ENCODE data around the gene ANKRD23. TPM values are rescaled to one million over a fixed set of nuclear protein-coding genes. Genes with fewer than 3 reads are reported as not detected.
A peak's percentile ranks its signal among the peaks of the same experiment; 100 is the strongest.

The ANKRD23 gene
- total RNA-seq, 3 donors from 2014 or later (not counting 1 experiment from before 2014, with no cell fraction given) = 8.3 to 11.2 (median 10.1) TPM

DNA sequence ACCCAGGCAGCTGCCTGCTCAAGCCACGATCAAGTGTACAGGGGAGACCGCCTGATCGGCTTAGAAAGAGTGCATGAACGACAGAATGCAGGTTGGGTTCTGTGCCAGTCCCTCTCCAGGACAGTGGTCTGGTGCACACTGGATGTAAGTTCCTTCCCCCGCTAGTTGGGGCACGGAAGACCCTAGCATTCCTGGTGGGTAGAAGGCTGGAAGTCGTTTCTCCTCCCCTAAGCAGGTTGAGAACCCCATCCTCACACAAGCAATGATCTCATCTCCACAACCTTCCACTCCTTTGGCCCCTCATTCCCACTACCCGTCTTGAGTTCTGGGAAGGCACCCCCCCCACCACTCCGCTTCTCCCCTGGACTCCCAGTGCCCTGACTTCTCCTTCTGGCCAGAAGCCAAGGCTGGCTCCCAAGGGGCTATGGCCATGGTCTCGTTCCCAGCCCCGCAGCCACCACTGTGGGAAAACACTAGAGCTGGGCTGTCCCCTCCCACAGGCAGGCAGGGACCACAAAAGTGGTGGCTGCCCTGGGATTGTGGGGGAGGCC, 15.4 kb upstream of the ANKRD23 start:
- Mint-ChIP-seq H3K27ac (peak overlapping the region; percentile 77 to 81), H3K9me3 (no peaks in the 10 kb centered on the region), H3K27me3 (ENCODE audit: low read depth in 2 of 2) (no peaks in the 10 kb centered on the region), H3K4me1 (peaks cover 40 to 53% of the 10 kb centered on the region in 2 donors), H3K36me3 (peaks cover 4% of the 10 kb centered on the region), H3K4me3 (peak overlapping the region; percentile 82)
- no peaks in the 10 kb centered on the region for H3K9me3 ChIP-seq (ENCODE audit: control insufficient read depth, insufficient read depth, low read length)
- no peaks in the 10 kb centered on the region for H3K27me3 ChIP-seq (ENCODE audit: control insufficient read depth, insufficient read depth, low read length)
- ATAC-seq = no peak
- 86% methylated on average over 11 of the region's 11 CpGs for WGBS (ENCODE audit: insufficient coverage)
- H3K27ac ChIP-seq (ENCODE audit: low read length) = no peak overlapping the region
- H3K36me3 ChIP-seq (ENCODE audit: control insufficient read depth, insufficient read depth, low read length) = peaks cover 39% of the 10 kb centered on the region
- no peak overlapping the region for H3K4me3 ChIP-seq (ENCODE audit: low read length)
- DNase-seq = peak in 1 of 2 donors; percentile 23
- H3K4me1 ChIP-seq (ENCODE audit: control insufficient read depth, insufficient read depth, low read length) = peaks cover 43% of the 10 kb centered on the region
- TF ChIP-seq, protein P1, sequence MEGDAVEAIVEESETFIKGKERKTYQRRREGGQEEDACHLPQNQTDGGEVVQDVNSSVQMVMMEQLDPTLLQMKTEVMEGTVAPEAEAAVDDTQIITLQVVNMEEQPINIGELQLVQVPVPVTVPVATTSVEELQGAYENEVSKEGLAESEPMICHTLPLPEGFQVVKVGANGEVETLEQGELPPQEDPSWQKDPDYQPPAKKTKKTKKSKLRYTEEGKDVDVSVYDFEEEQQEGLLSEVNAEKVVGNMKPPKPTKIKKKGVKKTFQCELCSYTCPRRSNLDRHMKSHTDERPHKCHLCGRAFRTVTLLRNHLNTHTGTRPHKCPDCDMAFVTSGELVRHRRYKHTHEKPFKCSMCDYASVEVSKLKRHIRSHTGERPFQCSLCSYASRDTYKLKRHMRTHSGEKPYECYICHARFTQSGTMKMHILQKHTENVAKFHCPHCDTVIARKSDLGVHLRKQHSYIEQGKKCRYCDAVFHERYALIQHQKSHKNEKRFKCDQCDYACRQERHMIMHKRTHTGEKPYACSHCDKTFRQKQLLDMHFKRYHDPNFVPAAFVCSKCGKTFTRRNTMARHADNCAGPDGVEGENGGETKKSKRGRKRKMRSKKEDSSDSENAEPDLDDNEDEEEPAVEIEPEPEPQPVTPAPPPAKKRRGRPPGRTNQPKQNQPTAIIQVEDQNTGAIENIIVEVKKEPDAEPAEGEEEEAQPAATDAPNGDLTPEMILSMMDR (IDR thresholded peaks at IDR 0.05) = no peak
- intact Hi-C loops (cut with micrococcal nuclease) = loop anchor here (5.0 to 10.0 kb wide), 2 partner anchors 42 to 256 kb away; partner anchors contain the start of genes ANKRD36 and CNNM3

DNA sequence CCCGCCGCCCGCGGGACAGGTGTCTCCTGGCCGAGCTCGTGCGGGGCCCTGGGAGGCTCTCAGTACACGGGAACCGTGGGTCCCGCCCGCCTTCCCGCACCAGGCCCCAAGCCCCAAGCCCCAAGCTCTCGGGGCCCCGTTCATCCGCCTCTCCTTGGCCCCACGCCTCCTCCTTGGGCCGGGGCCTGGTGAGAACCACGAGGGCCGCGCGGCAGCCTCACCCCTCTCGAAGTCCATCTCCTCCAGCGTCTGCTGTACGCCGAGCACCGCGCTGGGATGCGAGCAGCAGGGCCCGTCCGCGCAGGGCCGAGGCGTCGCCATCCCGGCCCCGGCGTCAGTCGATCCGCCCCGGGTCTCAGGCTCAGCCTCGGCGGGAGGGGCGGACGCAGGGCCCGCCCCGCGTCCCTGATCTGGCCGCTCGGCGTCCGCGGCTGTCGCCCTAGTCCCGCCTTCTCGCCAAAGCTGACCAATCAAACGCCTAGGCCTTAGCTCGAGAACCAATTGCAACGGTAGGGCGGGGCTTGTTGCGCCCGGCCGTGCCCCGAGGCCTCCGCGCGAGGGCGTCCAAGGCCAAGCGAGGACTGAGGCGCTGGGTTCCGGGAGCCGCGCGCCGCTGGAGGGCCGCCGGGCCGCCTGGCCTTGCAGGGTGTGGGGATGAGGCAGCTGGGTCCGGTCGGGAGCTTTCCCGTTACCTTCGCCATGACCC, 14.0 kb upstream of the ANKRD23 start, which contains the start of gene ANKRD39:
Gene ANKRD39 (minus strand): TSS at position 350 of the 706 bp plus-strand sequence. CDS start 29 bp downstream, at position 321.
- no peaks in the 10 kb centered on the region for H3K27me3 Mint-ChIP-seq (ENCODE audit: low read depth in 2 of 2)

DNA sequence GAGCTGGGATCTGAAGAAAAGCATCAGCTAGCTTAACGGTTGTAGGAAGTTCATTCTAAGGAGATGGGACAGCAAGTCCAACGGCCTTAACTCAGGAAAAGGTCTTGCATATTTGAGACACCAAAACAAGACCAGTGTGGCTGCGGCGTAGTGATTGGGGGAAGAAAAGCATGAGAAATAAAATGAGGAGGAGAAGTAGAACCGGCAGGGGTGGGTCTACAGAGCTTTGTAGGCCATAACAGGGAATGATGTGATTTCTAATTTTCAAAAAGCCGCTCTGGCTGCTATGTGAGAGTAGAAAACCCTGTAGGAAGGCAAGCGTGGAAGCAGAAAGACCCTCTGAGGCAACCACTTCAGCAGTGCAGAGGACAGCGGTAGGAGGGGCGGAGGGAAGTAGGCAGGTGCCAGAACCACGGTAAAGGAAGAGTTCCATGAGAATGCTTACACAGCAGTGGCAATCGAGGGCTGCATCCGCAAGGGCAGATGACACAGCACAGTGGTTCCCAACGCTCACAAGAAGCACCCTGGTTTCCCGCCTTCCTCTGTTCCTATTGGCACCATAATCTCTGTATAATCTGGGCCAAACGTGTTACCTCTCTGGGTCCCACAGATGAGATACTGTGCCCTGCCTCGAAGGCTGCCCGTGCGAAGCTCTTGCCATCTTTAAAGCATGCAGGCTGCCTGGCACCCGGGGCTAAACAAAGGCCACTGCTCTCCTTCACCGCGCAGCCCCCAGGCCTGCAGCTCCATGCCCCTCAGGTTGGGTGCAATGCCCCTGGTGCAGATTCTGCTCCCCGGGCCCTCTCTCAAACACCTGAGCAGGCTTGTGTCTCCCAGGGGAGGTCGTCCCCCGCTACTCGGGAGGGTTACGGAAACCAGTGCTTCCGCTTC, 13.2 kb upstream of the ANKRD23 start:
- peak overlapping the region; percentile 77 for H3K4me3 ChIP-seq (ENCODE audit: low read length)
- H3K4me1 ChIP-seq (ENCODE audit: control insufficient read depth, insufficient read depth, low read length) = peaks cover 36% of the 10 kb centered on the region
- no peaks in the 10 kb centered on the region for H3K36me3 Mint-ChIP-seq
- no peaks in the 10 kb centered on the region for H3K9me3 ChIP-seq (ENCODE audit: control insufficient read depth, insufficient read depth, low read length)
- TF ChIP-seq, protein P1 (IDR thresholded peaks at IDR 0.05) = no peak
- 16% methylated on average over 27 of the region's 27 CpGs for WGBS (ENCODE audit: insufficient coverage)
- H3K4me3 Mint-ChIP-seq = peak overlapping the region; percentile 82
- H3K9me3 Mint-ChIP-seq = no peaks in the 10 kb centered on the region
- H3K27ac Mint-ChIP-seq = peak overlapping the region; percentile 77 to 81
- no peaks in the 10 kb centered on the region for H3K27me3 ChIP-seq (ENCODE audit: control insufficient read depth, insufficient read depth, low read length)
- no peaks in the 10 kb centered on the region for H3K27me3 Mint-ChIP-seq (ENCODE audit: low read depth in 2 of 2)
- H3K27ac ChIP-seq (ENCODE audit: low read length) = peak overlapping the region; percentile 83
- peaks cover 34 to 46% of the 10 kb centered on the region in 2 donors for H3K4me1 Mint-ChIP-seq
- intact Hi-C loops (cut with micrococcal nuclease) = loop anchor here (5.0 to 10.0 kb wide), 2 partner anchors 40 to 258 kb away; partner anchors contain the start of genes ANKRD36 and CNNM3
- DNase-seq = peak in 1 of 2 donors; percentile 57
- H3K36me3 ChIP-seq (ENCODE audit: control insufficient read depth, insufficient read depth, low read length) = peaks cover 40% of the 10 kb centered on the region
- no peak for ATAC-seq

More for the DNA sequence above, 14.0 kb upstream of the ANKRD23 start, which contains the start of gene ANKRD39:
- Histone ChIP-seq H3K4me1 (ENCODE audit: control insufficient read depth, insufficient read depth, low read length) (peaks cover 36% of the 10 kb centered on the region), H3K4me3 (ENCODE audit: low read length) (peak within 1 kb of the TSS; percentile 77), H3K36me3 (ENCODE audit: control insufficient read depth, insufficient read depth, low read length) (peaks cover 37% of the 10 kb centered on the region), H3K9me3 (ENCODE audit: control insufficient read depth, insufficient read depth, low read length) (no peaks in the 10 kb centered on the region), H3K27me3 (ENCODE audit: control insufficient read depth, insufficient read depth, low read length) (no peaks in the 10 kb centered on the region), H3K27ac (ENCODE audit: low read length) (peak within 1 kb of the TSS; percentile 83)
- Mint-ChIP-seq H3K4me3 (peak within 1 kb of the TSS; percentile 82), H3K4me1 (peaks cover 34 to 46% of the 10 kb centered on the region in 2 donors), H3K36me3 (no peaks in the 10 kb centered on the region), H3K27ac (peak within 1 kb of the TSS; percentile 77 to 81), H3K9me3 (no peaks in the 10 kb centered on the region)
- intact Hi-C loops (cut with micrococcal nuclease) = loop anchor here (1.0 to 10.0 kb wide), 5 partner anchors 13 to 257 kb away; partner anchors contain the start of genes ANKRD36 and CNNM3
- peak; percentile 93 to 98 (median 93) for ATAC-seq
- under 1% methylated on average over 81 of the region's 81 CpGs for WGBS (ENCODE audit: insufficient coverage)
- peak; percentile 98 to 100 for DNase-seq
- TF ChIP-seq, protein P1 (IDR thresholded peaks at IDR 0.05) = peak; percentile 78

Data from natural killer cell (primary cell).